GM18909 (cell line): ENCODE results near the gene POLR3K.

ENCODE experiments used
- ATAC-seq: cut with Tn5 transposase; IDR thresholded peaks from one replicate; pipeline ENCODE4 v1.9.1; 2021; ENCODE audit warnings: mild to moderate bottlenecking; ENCODE audit not compliant: unreplicated experiment, poor library complexity

POLR3K gene

GRCh38 chr16:53346-54236 lies at the start of gene POLR3K, which contains the start of gene SNRNP25:
TSS of gene POLR3K (minus strand) at chr16:53608. CDS start at chr16:53586, 22 bp downstream.
TSS of gene SNRNP25 (plus strand) at chr16:53828. CDS start at chr16:54017, 189 bp downstream.
- ATAC-seq, result peak; percentile 92

GRCh38 chr16:102060-102855 lies 48.9 kb upstream of the POLR3K start:
- no peak for ATAC-seq

- no peak for ATAC-seq
Measured at GRCh38 chr16:101586-101985, 48.2 kb upstream of the POLR3K start.

DNA sequence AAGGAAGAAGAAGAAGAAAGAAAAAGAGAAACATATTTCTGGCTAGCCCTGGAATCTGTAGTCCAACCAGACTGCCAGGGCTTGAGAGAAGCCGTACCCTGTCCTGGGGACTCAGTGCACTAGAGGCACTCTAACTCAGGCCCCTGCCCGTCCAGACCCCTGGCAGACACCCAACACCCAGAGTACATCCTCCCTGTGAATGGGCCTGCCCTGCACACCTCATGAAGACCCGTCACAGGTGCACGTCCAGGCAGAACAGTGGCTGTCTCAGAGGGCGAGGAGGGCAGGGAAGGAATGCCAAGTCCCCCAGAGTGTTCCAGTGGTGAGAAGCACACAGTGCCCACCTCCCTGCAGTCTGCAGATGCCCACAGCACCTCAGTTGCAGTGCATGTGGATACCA lies 47.6 kb upstream of the POLR3K start:
- no peak for ATAC-seq

GRCh38 chr16:97822-98221 lies 44.4 kb upstream of the POLR3K start:
- no peak for ATAC-seq

GRCh38 chr16:96935-97381 lies 43.5 kb upstream of the POLR3K start:
- ATAC-seq, result peak; percentile 80

DNA sequence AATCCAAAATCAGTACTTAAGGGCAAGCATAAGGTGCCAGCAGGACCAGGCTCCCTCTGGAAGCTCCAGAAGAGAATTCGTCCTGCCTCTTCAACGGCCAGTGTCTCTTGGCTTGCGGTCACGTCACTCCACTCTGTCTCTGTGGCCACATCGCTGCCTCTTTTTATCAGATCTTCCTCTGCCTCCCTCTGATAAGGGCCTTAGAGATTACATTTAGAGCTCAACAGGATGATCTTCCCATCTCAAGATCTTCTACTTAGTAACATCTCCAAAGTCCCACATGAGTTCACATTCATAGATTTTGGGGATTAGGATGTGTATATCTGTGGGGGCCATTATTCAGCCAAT lies 41.5 kb upstream of the POLR3K start:
- no peak for ATAC-seq

- no peak for ATAC-seq
Measured at GRCh38 chr16:92431-93339, 39.3 kb upstream of the POLR3K start.

- no peak for ATAC-seq
Measured at GRCh38 chr16:91484-91883, 38.1 kb upstream of the POLR3K start.

DNA sequence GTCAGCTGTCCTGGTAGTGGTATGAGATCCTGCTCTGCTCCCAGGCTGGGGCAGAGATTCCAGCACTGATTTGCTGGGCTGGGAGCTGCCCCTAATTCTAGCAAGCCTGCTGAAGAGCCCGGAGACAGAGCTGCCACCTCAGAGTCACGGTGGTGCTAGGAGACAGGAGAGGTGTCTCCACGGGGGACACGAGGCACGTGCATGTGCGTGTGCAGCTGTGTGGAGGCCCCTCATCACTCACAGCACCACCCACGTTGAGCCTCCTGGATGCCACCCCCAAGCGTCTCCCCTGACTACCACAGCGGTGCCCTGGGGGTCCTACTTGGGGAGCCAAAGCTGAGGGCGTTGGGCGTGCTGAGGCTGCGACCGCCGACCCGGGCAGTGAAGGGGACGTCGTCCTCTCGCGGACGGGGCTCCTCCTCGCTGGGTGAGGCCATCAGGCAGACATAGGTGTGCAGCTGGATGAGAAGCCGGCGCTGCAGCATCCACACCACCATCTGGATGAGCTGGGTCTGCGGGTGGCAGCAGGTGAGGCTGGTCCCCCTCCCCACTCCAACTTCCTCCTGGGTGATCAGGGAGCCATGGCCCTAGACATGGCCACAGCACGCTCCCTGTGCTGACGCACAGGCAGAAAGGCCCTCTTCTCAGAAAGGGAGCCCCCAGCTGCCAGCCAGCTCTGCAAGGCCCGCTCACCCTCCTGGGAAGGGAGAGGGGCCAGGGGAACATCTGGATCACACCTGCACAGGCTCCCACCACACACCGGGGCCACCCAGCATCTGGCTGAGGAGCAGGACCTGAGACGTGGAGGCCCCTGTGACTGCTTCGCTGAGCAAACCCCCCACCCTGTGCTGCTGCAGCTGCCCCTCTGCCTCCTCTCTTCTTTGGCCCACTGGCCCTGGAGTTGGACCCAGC lies 36.2 kb upstream of the POLR3K start:
- no peak for ATAC-seq

DNA sequence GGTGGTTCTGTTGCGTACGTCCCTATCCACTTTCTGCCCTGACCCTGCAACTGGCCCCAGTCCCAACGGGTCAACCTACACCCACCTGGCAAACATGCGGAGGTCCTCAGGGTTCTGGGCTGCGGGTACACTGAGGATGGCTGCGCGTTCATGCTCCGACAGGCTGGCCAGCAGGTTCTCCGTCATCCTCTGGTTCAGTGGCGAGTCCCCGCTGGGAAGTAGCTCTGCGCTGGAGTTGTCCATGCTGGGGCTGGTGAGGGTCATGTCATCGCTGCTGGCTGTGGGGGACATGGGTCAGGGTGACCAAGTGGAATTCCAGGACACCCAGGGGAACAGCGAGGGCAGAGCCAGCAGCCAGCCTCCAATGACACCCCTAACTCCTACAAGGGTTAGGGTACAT lies 35.2 kb upstream of the POLR3K start:
- ATAC-seq, result no peak

DNA sequence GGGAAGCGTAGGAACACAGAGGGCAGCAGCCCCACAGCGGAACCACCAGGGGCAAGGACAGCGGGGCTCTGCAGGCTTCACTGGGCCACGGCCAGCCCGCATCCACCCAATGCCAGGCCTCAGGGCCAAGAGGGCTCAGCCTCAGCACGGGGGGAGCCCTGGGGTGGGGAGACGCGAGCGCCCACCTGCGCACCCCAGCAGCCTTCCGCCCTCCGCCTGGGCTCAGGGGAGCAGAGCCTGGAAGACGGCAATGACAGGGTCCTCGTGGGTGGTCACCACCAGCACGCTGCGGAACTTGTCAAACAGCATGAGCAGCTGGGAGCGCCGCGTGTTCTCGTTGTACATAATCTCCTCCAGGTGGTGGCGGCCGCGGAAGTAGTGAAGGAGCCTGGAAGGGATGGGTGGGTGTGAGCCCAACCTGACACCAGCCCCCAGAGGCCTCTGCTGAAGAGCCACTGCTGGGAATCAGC lies 33.1 kb upstream of the POLR3K start:
- no peak for ATAC-seq

DNA sequence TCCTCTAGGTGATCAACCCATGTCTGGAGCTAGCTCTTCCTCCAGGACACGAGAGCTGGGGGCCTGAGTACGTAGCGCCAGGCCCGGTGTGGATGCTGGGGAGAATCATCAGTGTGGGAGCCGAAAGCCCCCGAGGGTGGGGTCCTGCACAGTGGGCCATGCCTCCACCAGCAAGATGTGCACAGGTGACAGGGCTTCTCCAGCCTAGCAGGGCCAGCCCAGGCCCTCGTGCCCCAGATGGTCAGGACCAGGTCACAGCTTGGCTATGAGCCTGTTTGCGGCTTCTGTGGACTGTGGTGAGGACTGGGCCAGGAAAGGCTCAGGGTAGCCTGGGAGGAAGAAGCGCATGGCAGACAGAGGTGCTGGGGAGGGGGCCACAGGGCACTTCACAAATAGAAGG lies 32.5 kb upstream of the POLR3K start:
- ATAC-seq, result no peak

GRCh38 chr16:85407-85782 lies 32.0 kb upstream of the POLR3K start:
- no peak for ATAC-seq

- peak; percentile 74 for ATAC-seq
Measured at GRCh38 chr16:84718-85406, 31.5 kb upstream of the POLR3K start.

DNA sequence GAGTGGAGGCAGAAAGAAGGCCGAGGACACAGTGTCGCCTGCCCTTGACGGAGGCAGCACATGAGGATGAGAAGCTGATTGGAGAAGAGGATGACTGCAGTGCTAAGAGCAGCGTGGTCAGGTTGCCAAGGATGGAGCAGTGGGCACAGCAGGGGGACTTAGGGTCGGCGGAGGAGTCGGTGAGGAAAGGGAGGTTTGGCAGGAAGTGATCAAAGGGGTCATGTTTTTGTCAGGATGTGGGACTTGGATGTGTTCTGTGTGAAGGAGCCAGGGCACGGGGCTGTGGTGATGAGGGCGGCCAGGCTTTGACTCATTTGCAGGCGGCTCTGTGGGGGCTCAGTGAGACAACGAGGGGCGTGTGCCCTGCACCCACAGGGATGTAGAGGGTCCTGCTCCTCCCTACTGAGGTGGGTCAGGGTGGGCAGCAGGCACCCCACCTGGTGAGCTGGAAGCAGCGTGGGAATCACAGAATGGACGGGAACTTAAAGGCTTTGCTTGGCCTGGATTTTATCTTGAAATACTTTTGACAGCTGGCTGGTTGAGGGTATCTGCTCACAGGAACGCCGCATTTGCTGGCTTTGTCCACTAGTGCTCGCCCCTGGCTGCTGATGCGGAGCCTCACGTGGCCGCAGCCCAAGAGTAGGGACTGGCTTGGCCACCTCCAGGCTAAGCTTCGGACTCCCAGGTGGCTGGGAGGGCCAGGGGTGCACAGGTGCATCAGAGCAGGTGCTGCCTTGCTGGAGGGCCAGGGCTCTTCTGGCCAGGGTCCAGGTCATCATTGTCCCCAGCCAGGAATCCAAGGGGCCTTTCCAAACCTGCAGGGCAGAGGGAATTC lies 30.6 kb upstream of the POLR3K start:
- no peak for ATAC-seq

DNA sequence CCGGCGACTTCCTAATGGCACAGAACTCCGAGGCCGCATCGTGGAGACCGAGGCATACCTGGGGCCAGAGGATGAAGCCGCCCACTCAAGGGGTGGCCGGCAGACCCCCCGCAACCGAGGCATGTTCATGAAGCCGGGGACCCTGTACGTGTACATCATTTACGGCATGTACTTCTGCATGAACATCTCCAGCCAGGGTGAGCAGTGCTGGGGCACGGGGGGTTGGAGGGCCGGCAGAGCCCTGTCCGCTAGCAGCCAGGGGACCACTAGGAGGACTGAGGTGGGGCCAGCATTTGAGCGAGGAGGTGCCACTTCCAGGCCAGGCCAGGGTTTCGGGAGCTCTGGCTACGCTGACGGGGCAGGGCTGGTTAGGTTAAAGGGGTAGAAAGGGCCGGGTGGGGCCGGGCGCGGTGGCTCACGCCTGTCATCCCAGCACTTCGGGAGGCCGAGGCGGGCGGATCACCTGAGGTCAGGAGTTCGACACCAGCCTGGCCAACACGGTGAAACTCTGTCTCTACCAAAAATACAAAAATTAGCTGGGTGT lies 29.7 kb upstream of the POLR3K start:
- ATAC-seq, result no peak
